OCI-LY3 (cell line): Measurements from ENCODE around the gene IQCM.

Experiments
- CTCF ChIP-seq: fragments of 200-600, 300-600 bp; sonication (generic); IDR thresholded peaks from 2 replicates; pipeline ENCODE4 v1.5.1; 2014; ENCODE audit warnings: antibody characterized with exemption, low read length, low read depth
- EZH2phosphoT487 ChIP-seq: fragments of 200-600 bp; shearing (Covaris generic); IDR thresholded peaks from 2 replicates; pipeline ENCODE4 v1.6.1; 2018; ENCODE audit warnings: antibody characterized with exemption, mixed run types, low read depth

DNA sequence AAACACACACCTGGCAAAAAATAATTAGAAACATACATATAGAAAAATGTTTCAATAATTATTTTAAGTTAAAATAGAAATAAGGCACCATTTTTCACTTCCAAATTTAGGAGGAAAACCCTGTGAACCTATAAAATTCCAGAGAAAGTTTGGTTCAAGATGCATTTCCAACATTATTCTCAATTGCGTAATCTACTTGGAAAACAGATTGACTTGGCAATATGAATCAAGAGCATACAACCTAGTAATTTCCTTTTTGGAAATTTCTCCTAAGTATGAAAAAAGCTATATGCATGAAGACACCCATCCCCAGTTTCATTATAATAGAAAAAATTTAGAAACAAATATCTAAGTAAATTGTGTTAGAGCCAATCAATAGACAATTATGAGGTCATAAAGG lies 242.9 kb downstream of the IQCM start:
- TF ChIP-seq CTCF = no peak
- no peak for TF ChIP-seq EZH2phosphoT487
